SK-N-MC (cell line): ENCODE data around the gene TNKS1BP1.

Experiments
- EZH2 ChIP-seq: fragments of 200-600 bp; sonication (generic); IDR thresholded peaks from one replicate; pipeline ENCODE4 v1.6.1; 2017; ENCODE audit warnings: antibody characterized with exemption
- POLR2AphosphoS5 ChIP-seq: IDR thresholded peaks from 2 replicates; pipeline ENCODE4 v1.6.1; 2012; ENCODE audit warnings: mild to moderate bottlenecking, low read depth, low read length, borderline replicate concordance

DNA sequence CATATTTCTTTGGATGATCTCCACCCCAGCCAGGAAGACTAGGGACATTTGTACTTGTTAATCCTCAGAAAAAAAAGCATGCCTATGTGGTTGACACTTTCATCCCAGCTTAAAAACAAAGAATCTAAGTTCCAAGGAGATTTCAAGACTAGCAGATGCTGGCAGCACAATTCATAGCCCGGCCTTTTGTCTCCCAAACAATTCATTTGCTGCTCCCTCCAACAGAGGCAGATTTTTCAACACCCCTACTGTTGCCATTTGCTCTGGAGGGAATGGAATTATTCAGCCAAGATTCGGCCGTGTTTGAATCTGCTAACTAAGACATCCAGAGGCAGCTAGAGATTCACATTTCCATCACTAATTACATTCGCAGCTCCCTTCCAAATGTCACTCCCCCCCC lies 28.7 kb upstream of the TNKS1BP1 start:
- TF ChIP-seq EZH2 (no peak), POLR2AphosphoS5 (no peak)
